Pancreas (tissue), 10 donors: Measurements from ENCODE around the gene CYP11A1. TPM values are rescaled to one million over a fixed set of nuclear protein-coding genes. Genes with fewer than 3 reads are reported as not detected.
A peak's percentile ranks its signal among the peaks of the same experiment; 100 is the strongest.

ENCODE experiments used
- ATAC-seq, 4 donors: fragments of 200-7000 bp; cut with Tn5 transposase; one replicate each; pipeline versions ENCODE4 v1.8.0 to v1.9.1; 2020; ENCODE audit warnings: mild to moderate bottlenecking in 4 of 4, moderate library complexity in 4 of 4
- DNase-seq, 6 donors: peaks; one replicate each; pipeline ENCODE4 v3.0.0-alpha.2; 2020
- FAIRE-seq: peaks from 2 replicates; lab custom pipeline; 2012; peaks lifted over from hg19 to GRCh38; lab: Jason Lieb, UNC
- H3K27ac ChIP-seq, 4 donors: fragments of 200-600 bp; sonication (generic); 1 replicate in 3 of 4; 2 replicates in 1 of 4; pipeline versions ENCODE4 v1.5.0 to v1.8.0; 2020
- H3K27me3 ChIP-seq, 4 donors: fragments of 200-600 bp; one replicate each; pipeline ENCODE4 v1.8.0; 2021
- H3K36me3 ChIP-seq, 3 donors: fragments of 200-600 bp; sonication (generic) in 1 of 3; one replicate each; pipeline versions ENCODE4 v1.5.0 to v1.8.0; 2020 to 2021
- H3K4me1 ChIP-seq, 3 donors: fragments of 200-600 bp; one replicate each; pipeline ENCODE4 v1.8.0; 2021
- H3K4me3 ChIP-seq, 4 donors: fragments of 200-600 bp; sonication (generic) in 2 of 4; one replicate each; pipeline versions ENCODE4 v1.5.0 to v1.8.0; 2020 to 2021
- H3K9me3 ChIP-seq, 4 donors: fragments of 200-600 bp; one replicate each; pipeline ENCODE4 v1.8.0; 2021
- WGBS, 2 donors: extraction: QIAGEN DNeasy Blood & Tissue Kit; methylation state at CpG; one replicate each; pipeline ENCODE4 v1.1.7; 2013; 5-methylcytosine and 5-hydroxymethylcytosine counted together
- intact Hi-C, 3 donors: fragments of 100-400 bp; cut with DNase I; formaldehyde crosslinking; loops; one replicate each; pipeline versions ENCODE4 v1.11.1 to v1.14.2; 2022
- polyA plus RNA-seq, 2 donors: library from polyadenylated mRNA; stranded (reverse); fragments of 200-250 nt; gene quantifications; one replicate each; pipeline ENCODE4 v1.2.3, GENCODE V29; 2013
- total RNA-seq, 6 donors: library from RNA; stranded (reverse); fragmentation: NEBNext Ultra II Directional in 4 of 6; extraction: Animal tissue kit (Norgen Biotek cat#: 25700) in 4 of 6; gene quantifications; one replicate each; pipeline versions ENCODE4 v1.2.1 to v1.2.4, GENCODE V29; 2021 to 2023
- TF ChIP-seq, protein P1 (sequence below), 4 donors: fragments of 200-600 bp; sonication (generic) in 3 of 4; IDR thresholded peaks; one replicate each; pipeline versions ENCODE4 v1.5.0 to v1.8.0; 2021; ENCODE audit warnings: antibody characterized with exemption in 4 of 4
- donor health status: healthy with polysubstance abuse.
- donor health status: DM: no; HTN: no; CAD: no; lungs with moderate emphysema.
- donor health status: DM: no; HTN: no; CAD: no.
- donor health status: control.
- donor health status: control.
- donor health status: Bipolar disorder and iron deficiency.
- donor health status: DM: yes; HTN: yes; CAD: no.
- donor health status: DM: no; HTN: no; CAD: no.
- donor health status: DM: no; HTN: no; CAD: no.
- donor health status: DM: yes; HTN: yes; CAD: no.

CYP11A1 gene
- total and polyA plus RNA-seq, 8 donors, result 0.09 to 0.66 (median 0.28) TPM; not detected in 3

GRCh38 chr15:74406517-74406916, 39.1 kb upstream of the CYP11A1 start:
- WGBS, 2 donors, result 73 to 78% methylated on average over 4 of the region's 4 CpGs
- no peak overlapping the region for H3K4me3 ChIP-seq
- ATAC-seq, result no peak
- H3K4me1 ChIP-seq, result no peaks in the 10 kb centered on the region
- H3K27me3 ChIP-seq, result no peaks in the 10 kb centered on the region
- TF ChIP-seq, protein P1, sequence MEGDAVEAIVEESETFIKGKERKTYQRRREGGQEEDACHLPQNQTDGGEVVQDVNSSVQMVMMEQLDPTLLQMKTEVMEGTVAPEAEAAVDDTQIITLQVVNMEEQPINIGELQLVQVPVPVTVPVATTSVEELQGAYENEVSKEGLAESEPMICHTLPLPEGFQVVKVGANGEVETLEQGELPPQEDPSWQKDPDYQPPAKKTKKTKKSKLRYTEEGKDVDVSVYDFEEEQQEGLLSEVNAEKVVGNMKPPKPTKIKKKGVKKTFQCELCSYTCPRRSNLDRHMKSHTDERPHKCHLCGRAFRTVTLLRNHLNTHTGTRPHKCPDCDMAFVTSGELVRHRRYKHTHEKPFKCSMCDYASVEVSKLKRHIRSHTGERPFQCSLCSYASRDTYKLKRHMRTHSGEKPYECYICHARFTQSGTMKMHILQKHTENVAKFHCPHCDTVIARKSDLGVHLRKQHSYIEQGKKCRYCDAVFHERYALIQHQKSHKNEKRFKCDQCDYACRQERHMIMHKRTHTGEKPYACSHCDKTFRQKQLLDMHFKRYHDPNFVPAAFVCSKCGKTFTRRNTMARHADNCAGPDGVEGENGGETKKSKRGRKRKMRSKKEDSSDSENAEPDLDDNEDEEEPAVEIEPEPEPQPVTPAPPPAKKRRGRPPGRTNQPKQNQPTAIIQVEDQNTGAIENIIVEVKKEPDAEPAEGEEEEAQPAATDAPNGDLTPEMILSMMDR (IDR thresholded peaks at IDR 0.05), result no peak
- no peak overlapping the region for H3K27ac ChIP-seq
- intact Hi-C loops, result no loop called here
- no peaks in the 10 kb centered on the region for H3K36me3 ChIP-seq
- FAIRE-seq, result no peak
- no peak for DNase-seq
- H3K9me3 ChIP-seq, result no peaks in the 10 kb centered on the region

DNA sequence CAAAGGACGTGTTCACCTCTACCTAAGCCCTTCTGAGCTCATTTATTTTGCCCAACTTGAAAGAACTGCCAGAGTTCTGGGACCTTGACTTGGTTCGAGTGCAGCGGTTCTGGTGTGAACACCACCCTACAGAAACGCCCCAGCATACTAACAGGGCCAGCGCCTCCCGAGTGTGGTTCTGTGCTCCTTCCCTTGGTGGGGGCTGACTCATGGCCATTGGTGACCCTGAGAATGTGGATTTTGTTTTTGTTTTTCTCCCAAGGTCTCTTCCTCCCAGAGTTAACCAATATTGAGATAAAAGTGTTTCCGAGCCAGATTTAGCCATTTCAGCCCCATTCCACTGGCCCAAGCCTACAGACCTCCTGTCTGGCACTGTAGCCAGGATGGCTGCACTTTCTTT, 38.4 kb upstream of the CYP11A1 start:
- FAIRE-seq (no peak), DNase-seq (no peak), ATAC-seq (no peak)
- Histone ChIP-seq H3K9me3 (no peaks in the 10 kb centered on the region), H3K36me3 (no peaks in the 10 kb centered on the region), H3K27me3 (no peaks in the 10 kb centered on the region), H3K4me3 (no peak overlapping the region), H3K27ac (no peak overlapping the region), H3K4me1 (no peaks in the 10 kb centered on the region)
- TF ChIP-seq, protein P1 (IDR thresholded peaks at IDR 0.05), result no peak
- intact Hi-C loops, result no loop called here
- 50 to 67% methylated on average over 7 of the region's 7 CpGs for WGBS, 2 donors

DNA sequence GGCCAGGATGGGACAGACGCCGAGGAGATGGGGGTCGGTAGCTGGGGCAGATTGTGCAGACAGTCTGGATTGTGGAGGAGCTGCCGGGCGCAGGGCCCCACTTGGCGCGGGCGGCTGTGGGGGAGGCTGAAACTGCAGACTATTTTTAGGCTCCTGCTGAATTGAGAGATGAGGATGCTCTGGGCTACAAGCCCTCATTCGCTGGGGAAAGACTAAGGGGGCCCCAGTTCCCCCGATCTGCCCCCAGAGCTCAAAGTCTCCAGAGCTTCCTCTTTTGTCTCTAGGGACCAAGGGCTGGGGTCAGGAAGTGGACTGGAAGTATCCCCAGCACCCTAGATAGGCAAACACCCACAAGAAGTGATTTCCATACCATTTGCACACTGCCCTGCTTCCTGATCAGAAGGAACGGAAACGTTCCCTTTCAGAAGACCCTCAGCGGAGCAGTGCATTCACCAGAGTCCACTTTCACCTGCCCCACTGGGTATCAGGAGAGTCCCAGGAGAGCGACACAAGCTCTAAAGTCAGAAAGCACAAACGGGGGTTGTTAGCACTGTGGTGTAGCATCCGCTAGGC, 36.6 kb upstream of the CYP11A1 start:
- TF ChIP-seq, protein P1 (IDR thresholded peaks at IDR 0.05), result no peak
- H3K36me3 ChIP-seq, result no peaks in the 10 kb centered on the region
- intact Hi-C loops, result no loop called here
- FAIRE-seq (no peak), DNase-seq (no peak), ATAC-seq (no peak)
- WGBS, 2 donors, result 63 to 69% methylated on average over 16 of the region's 16 CpGs
- no peak overlapping the region for H3K27ac ChIP-seq
- H3K9me3 ChIP-seq, result no peaks in the 10 kb centered on the region
- no peaks in the 10 kb centered on the region for H3K27me3 ChIP-seq
- H3K4me1 ChIP-seq, result no peaks in the 10 kb centered on the region
- no peak overlapping the region for H3K4me3 ChIP-seq

DNA sequence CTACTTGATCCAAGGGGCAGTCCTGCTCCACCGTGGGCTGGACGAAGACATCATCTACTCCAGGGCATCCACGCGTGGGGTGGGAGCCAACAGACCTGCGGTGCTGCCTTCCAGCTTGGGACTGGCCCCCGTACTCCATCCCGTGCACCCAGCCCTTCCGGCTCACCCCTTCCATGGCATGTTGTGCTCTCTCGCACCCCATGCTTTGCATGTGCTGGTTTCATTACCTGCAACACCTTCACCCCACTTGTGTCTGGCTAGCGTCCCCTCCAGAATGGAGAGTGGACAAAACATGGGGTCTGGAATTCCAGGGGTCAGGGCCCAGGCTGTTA, 36.1 kb upstream of the CYP11A1 start:
- TF ChIP-seq, protein P1 (IDR thresholded peaks at IDR 0.05), result no peak
- no peak for FAIRE-seq
- WGBS, 2 donors, result 67 to 79% methylated on average over 10 of the region's 10 CpGs
- Histone ChIP-seq H3K36me3 (no peaks in the 10 kb centered on the region), H3K9me3 (no peaks in the 10 kb centered on the region), H3K27me3 (no peaks in the 10 kb centered on the region), H3K4me3 (no peak overlapping the region), H3K4me1 (no peaks in the 10 kb centered on the region), H3K27ac (no peak overlapping the region)
- no peak for DNase-seq
- intact Hi-C loops, result no loop called here
- ATAC-seq, result no peak

- intact Hi-C loops, result no loop called here
- no peaks in the 10 kb centered on the region for H3K36me3 ChIP-seq
- H3K4me1 ChIP-seq, result no peaks in the 10 kb centered on the region
- WGBS, 2 donors, result 58 to 62% methylated on average over 13 of the region's 13 CpGs
- TF ChIP-seq, protein P1 (IDR thresholded peaks at IDR 0.05), result no peak
- DNase-seq (no peak), ATAC-seq (peak in 2 of 4 donors; percentile 26 to 31), FAIRE-seq (no peak)
- no peaks in the 10 kb centered on the region for H3K9me3 ChIP-seq
- no peak overlapping the region for H3K4me3 ChIP-seq
- H3K27ac ChIP-seq, result no peak overlapping the region
- H3K27me3 ChIP-seq, result no peaks in the 10 kb centered on the region
Observed at GRCh38 chr15:74402873-74403587, 35.6 kb upstream of the CYP11A1 start.
